ENCODE measurements around the gene LRRC72.

LRRC72 gene

DNA sequence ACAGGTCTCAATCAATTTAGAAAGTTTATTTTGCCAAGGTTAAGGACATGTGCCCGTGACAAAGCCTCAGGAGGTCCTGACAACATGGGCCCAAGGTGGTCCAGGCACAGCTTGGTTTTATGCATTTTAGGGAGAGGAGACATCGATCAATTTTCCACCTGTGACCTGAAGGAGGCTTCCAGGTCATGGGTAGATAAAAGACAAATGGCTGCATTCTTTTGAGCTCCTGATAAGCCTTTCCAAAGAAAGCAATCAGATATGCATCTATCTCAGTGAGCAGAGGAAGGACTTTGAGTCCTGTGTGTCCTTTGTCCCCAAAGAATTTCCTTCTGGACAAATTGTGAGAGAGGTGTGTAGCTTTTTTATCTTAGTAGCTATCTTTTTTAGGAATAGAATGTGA is 15.8 kb downstream of the LRRC72 start:
- no peak for DNase-seq (ENCODE audit: low read depth in 2 of 2)
- H3K4me3 ChIP-seq (replicated peaks in 1 of 2; ENCODE audit: low read depth in 2 of 2, low read length in 2 of 2), result no peak overlapping the region
- TF ChIP-seq, protein P1, sequence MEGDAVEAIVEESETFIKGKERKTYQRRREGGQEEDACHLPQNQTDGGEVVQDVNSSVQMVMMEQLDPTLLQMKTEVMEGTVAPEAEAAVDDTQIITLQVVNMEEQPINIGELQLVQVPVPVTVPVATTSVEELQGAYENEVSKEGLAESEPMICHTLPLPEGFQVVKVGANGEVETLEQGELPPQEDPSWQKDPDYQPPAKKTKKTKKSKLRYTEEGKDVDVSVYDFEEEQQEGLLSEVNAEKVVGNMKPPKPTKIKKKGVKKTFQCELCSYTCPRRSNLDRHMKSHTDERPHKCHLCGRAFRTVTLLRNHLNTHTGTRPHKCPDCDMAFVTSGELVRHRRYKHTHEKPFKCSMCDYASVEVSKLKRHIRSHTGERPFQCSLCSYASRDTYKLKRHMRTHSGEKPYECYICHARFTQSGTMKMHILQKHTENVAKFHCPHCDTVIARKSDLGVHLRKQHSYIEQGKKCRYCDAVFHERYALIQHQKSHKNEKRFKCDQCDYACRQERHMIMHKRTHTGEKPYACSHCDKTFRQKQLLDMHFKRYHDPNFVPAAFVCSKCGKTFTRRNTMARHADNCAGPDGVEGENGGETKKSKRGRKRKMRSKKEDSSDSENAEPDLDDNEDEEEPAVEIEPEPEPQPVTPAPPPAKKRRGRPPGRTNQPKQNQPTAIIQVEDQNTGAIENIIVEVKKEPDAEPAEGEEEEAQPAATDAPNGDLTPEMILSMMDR (IDR thresholded peaks at IDR 0.05; ENCODE audit: low read depth, low read length), result no peak

DNA sequence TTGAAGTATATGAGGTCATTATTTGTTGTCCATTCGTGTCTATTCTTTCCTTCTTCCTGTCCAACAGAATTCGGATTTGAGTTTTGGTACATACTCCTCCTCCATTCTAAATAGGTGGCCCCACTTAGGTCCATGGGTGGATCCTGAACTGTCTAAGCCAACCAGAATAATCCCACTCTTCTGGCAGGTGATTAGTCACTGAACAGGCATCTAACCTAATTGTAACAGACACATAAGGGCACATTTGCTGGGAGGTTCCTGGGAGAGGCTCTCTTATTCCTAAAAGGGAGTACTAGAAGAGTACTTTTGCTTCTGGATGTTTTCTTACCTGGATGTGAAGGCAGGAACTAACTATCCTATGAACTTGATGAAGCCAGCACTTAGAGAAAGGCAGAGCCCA is 16.8 kb downstream of the LRRC72 start:
- DNase-seq (ENCODE audit: low read depth in 2 of 2), result no peak
- TF ChIP-seq, protein P1 (IDR thresholded peaks at IDR 0.05; ENCODE audit: low read depth, low read length), result no peak

DNA sequence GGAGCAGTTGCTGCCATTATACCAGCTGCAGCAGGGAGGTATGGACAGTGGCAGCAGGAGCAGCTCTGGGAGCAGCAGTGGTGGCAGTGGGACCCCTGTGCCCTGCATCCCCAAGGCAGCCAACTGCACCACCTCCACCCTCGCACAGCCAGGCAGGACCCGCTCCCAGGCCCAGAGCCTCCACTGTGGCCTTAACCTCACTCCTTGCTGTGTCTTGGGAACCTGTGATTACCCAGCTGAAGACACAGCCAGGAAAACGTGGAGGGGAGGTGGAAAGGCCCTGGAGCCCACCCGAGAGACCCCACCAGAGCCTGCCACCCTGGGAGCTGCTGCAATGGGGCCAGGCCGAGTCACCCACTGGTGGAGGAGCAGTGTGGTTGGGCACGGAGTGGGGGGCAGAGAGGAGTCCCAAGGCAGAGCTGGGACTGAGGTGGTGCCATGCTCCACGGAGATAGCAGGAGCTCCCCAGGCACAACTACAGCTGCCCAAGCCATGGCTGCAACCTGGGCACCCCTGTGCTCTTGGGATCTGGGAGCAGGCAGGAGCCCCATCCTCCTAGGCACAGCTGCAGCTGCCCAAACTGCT is 20.4 kb downstream of the LRRC72 start:
- TF ChIP-seq, protein P1 (IDR thresholded peaks at IDR 0.05; ENCODE audit: low read depth, low read length), result no peak
- DNase-seq (ENCODE audit: low read depth in 2 of 2), result no peak
- no peak overlapping the region for H3K4me3 ChIP-seq (replicated peaks in 1 of 2; ENCODE audit: low read depth in 2 of 2, low read length in 2 of 2)

More for the DNA sequence above, 16.8 kb downstream of the LRRC72 start:
- H3K4me3 ChIP-seq (replicated peaks in 1 of 2; ENCODE audit: low read depth in 2 of 2, low read length in 2 of 2), result no peak overlapping the region

DNA sequence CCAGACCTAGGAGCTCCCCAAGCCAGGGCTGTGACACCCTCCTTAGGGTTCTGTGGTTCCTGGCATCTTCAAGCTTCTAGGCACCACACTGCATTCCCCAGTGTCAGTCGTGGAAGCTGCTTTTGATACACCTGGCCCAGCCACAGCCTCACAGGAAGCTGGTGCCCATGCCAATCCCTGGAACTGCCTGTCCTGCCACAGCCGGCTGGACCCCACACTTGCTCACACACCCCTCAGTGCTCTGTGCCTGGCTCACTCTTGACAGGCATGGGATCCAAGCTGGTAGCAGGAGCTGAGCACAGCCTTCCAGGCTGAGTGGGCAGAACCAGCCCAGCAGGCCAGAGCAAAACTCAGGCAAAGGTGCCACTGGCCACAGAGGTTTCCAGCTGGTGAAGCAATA is 21.8 kb downstream of the LRRC72 start:
- TF ChIP-seq, protein P1 (IDR thresholded peaks at IDR 0.05; ENCODE audit: low read depth, low read length), result no peak
- DNase-seq (ENCODE audit: low read depth in 2 of 2), result no peak
- H3K4me3 ChIP-seq (replicated peaks in 1 of 2; ENCODE audit: low read depth in 2 of 2, low read length in 2 of 2), result no peak overlapping the region

DNA sequence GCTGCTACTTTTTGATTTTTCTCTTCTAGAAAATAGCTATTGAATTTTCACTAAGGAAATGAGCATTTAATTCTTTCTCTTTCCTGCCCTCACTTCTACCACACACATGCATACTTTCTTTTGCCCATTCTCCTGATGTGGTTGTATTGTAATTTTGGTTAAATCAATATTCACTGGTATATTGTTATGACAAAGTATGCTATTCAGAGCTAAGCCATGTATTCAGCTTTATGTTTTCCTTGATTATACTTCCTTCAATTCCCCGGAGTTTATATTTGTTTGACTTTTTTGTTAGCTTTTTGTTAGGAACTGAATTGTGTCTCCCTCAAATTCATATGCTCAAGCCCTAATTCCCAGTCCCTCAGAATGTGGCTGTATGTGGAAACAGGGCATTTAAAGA is 24.0 kb downstream of the LRRC72 start:
- TF ChIP-seq, protein P1 (IDR thresholded peaks at IDR 0.05; ENCODE audit: low read depth, low read length), result no peak
- DNase-seq (ENCODE audit: low read depth in 2 of 2), result no peak

DNA sequence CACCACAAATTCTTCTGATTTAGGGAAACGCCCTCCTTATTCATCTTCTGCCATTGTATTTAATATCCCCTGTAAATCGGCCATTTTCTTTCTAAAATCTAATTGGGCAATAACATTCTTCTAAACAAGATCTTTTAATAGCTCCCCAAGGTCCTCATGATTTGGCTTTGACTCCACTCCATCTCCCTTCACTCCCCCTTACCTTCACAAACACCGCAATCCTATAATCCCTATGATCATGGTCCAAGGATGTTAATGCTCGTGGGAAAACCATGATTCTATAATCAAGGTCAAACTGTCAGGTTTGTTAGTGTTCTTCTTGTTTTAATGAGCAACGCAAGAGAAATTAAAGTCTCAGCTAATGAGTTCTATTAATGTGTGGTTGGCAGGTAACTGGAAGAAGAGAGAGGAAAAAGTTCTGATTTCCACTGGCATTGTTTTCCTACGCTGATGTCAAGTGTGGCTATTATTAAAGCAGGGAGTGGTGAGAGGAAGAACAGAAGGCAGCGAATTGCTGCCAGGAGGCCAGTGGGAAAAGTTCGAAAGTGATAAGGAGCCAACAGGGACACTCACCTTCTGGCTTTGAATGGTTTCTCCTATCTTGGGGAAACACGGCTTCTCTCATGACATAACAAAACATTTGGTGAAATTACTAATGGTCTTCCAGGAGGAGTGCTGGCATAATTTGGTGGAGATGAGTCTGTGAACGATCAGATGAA is 28.1 kb downstream of the LRRC72 start:
- TF ChIP-seq, protein P1 (IDR thresholded peaks at IDR 0.05; ENCODE audit: low read depth, low read length), result no peak
- no peak overlapping the region for H3K4me3 ChIP-seq (replicated peaks in 1 of 2; ENCODE audit: low read depth in 2 of 2, low read length in 2 of 2)
- no peak for DNase-seq (ENCODE audit: low read depth in 2 of 2)

More for the DNA sequence above, 24.0 kb downstream of the LRRC72 start:
- no peak overlapping the region for H3K4me3 ChIP-seq (replicated peaks in 1 of 2; ENCODE audit: low read depth in 2 of 2, low read length in 2 of 2)
